GM19467 (cell line): Measurements from ENCODE around the gene AKNA.

Source experiments
- ATAC-seq: cut with Tn5 transposase; IDR thresholded peaks from one replicate; pipeline ENCODE4 v1.9.1; 2021; ENCODE audit warnings: mild to moderate bottlenecking, moderate library complexity; ENCODE audit not compliant: unreplicated experiment

Gene AKNA

DNA sequence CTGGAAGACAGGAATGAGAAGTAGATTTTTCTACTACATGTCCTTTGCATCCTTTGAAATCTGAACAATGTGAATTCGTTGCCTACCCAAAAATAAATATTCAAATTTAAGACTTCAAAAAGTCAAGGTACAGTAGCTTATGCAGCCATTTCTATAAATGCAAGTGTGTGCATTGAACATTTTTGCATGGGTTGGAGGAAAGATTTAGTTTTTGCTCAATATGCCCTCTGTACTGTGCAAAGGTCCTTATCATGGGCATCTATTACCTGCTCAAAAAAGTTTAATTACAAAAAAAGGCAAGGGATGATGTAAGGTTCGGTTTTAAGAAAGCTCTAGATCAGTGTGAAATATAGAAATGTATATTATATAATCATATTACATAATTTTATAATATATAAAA, 22.6 kb downstream of the AKNA start:
- ATAC-seq, result no peak

DNA sequence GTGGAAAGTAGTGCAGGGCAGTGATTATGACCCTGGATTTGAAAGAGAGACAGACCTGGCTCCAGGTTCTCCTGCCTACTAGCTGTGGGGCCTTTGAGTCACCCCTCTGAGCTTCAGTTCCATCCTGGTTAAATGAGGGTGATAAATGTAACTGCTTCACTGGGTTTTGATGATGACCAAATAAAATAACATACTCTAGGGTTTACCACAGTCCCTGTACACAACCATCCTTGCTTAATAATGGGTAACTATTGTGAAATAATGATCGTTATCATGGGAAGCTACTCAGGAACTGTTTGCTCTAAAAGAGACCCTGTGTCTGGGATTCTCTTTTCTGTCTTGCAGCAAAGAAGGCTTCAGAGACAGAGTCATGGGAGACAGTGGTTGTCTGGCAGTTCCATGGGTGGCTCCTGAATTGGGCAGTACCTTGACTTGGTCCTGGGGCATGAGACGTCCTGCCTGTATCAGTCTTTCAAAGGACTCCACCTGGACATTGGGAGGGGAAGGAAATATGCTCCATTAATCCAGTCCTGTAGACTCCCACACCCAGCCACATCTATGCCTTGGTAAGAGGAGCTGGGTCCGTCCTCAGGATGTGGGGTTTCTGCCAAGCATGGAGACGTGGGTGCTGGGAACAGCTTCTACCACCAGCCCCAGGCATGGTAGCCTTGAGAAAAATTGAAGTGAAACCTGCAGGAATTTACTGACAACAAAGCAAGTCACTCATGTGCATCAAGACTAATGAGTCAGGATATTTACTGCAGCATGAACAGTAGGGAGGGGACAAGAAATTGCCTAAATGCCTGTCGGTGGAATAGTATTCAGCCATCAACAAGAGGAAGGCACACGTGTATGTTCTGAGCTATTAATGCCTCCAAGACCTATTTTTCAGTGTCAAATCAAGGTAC, 23.4 kb downstream of the AKNA start:
- no peak for ATAC-seq

DNA sequence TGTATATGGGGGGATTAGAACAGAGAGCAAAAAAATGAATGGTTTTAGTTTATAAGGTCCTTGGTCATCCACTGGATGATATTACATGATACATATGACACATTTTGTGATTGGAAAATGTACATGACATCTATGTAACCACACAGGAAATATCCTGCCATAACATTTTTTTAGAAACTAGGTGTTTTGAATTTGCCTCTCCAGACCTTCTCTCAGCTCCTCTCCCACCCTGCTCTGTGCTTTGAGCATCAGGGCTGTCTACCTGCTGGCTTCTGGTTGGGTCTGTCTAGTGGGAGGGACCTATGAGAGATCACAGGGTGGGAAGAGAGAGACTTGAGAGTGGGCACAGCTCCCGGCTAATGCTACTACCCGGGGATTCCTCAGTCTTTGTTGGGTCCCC, 24.4 kb downstream of the AKNA start:
- ATAC-seq, result no peak

DNA sequence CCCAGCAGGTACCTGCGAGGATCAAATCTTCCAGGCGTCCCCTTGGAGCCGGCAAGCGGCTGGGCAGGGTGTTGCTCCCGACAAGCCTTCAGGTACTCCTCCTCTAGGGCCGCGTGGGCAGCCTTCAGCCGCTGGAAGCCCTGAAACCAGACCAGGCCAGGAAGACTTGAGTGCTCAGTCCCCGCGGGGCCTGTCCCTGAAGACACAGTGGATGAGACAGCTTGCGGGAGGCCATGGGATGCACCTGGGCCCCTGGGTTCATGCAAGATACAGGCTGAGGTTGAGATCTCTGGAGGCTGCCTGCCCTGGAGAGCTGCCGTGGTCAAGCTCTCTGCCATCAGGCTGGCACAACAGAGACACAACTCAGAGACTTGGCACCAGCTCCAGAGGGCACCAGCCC, 25.4 kb downstream of the AKNA start:
- ATAC-seq, result no peak

DNA sequence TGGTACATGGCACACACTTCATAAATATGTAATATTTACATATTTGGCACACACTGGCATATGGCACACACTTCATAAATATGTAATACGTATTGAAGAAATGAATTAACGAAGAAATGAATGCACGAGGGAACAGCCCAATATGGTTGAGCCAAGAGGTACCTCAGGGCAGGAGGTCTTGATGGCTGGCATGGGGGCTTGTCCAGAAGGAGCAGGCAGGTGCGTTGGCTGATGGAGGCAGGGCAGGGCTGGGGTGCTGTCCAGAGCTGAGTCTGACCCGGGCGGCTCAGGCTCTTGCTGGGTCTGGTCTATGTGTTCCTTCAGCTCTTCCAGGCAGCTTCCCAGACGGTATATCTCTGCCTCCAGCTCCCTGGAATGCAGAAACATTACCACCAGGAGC, 26.2 kb downstream of the AKNA start:
- ATAC-seq, result no peak

DNA sequence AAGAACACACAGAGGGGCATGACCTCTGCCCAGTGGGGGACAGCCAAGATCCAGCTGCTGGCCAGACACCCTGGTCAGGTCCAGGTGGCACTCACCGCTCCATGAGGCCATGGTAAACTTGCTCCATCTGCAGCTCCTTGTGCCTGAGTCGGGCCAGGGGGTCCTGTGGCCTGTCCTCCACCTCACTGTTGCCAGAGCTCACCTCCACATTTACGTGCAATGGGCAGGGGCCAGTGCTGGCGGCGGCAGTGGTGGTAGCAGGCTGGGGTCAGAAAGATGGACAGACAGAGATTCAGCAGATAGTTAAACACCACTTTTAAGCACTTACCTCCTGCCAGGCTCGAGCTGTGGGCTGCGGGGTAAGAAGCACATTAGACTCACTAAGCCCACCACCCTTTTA, 28.0 kb downstream of the AKNA start:
- ATAC-seq, result no peak

DNA sequence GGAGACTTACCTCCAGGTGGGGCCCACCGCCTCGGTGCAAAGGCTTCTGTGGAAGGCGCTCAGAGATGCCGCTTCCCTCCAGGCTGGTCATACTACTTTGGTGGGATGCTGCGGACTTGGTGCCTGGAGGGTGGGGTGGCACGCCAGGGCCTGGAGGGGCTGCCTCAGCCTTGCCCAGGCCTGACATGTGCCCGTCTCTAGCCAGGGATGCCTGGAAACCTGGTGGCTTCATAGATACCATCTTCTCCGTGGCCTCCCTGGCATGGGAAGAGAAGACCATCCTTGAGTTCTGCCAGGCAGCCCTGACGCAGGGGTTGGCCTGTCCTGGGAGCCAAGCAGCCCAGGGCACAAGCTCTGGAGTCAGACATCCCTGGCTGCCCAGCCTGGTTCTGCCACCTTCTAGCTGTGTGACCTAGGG, 29.9 kb downstream of the AKNA start:
- no peak for ATAC-seq

DNA sequence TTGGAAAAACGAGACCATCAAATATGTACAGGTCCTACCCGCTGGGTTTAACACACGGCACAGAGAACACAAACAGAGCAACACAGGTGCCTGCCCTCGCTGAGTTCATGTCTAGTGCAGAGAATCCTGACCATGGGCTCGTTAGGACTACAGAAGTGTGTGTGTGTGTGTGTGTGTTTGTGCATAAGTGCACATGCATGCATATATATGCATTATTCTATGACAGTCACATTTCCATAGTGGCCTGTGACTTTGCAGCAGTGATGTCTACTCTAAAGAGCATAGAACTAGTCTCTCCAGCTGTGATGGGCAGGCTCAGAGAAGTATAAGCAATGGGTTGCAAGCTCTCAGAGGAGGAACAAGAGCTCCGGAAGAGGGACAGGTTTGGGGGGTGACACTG, 30.4 kb downstream of the AKNA start:
- ATAC-seq, result no peak

DNA sequence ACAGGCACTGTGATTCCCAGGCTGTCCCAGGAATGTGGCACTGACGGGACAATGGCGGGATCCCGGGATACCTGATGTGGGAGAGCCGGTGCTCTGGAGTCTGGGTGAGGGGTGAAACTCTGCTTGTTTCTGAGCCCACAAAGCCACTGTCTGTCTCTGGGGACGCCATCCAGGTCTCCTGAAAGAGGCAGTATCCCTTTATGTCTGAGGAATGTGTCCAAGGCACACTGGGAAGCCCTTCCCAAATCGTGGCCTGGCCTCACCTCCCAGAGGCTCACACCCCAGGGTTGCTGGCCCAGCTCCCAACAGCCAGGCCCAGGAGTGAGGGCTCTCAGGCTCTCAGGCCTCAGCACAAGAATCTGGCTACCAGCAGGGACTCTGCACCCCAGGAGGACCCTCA, 31.0 kb downstream of the AKNA start:
- no peak for ATAC-seq

DNA sequence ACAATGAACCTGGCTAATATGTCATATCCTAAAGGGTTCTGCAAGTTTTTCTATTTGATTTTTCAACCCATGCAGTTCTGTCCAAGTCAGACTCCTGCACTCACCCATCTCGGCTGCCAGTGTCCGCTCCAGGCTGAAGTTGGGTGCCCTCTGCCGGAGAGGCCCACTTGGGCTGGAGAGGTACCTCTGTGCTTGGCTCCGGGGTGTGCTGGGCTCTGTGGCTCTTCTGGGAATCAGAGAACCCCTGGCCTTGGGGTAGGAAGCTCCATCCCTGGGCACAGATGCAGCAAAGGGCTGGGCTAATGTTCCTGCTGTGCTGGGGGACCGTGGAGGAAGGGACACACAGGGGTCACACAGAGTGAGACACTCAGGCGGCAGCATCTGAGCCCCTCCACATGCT, 32.0 kb downstream of the AKNA start:
- no peak for ATAC-seq

DNA sequence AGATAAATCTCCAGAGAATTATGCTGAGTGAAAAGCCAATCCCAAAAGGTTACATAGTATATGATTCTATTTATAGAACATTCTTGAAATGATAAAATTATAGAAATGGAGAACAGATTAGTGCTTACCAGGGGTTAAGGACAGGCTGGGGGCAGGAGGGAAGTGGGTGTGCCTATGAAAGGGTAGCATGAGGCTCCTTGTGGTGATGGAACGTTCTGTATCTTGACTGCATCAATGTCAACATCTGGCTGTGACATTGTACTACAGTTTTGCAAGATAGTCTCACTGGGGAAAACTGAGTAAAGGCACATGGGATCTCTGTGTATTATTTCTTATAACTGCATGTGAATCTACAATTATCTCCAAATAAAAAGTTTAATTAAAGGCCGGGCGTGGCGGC, 35.9 kb downstream of the AKNA start:
- ATAC-seq, result no peak

DNA sequence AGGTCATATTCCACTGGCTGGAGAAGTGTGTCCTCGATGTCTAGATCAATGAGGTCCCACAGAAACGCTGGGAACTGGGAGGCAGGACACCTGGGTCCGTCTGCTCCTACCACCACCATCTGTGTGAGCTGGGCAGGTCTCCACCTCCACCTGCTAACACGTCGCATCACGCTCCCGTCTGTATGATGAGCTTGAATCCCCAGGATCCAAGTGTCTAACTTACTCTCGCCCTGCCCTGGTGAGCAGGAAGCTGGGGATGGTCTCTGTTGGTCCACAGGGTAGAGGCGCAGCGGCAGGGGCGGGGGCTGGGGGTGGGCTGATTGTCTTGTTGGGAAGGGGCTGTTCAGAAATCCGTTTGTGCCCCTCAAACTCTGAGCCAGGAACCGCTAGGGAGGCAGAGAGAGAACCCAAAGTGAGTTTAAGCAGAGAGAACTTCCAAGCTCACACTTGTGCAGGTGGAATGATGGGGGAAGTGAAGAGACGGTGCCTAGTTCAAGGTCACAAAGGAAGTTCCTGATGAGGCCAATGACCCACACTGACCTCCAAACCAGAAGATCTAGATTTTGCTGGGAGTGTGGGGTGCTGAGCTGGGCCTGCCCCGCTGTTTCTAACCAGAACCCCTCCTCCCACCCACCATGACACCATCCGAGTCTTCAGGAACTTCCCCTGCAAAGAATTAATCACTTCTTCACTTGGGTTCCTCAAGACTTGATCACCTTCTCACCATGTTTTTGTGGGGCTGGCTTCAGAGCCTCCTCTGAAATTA, 37.0 kb downstream of the AKNA start:
- ATAC-seq, result no peak

DNA sequence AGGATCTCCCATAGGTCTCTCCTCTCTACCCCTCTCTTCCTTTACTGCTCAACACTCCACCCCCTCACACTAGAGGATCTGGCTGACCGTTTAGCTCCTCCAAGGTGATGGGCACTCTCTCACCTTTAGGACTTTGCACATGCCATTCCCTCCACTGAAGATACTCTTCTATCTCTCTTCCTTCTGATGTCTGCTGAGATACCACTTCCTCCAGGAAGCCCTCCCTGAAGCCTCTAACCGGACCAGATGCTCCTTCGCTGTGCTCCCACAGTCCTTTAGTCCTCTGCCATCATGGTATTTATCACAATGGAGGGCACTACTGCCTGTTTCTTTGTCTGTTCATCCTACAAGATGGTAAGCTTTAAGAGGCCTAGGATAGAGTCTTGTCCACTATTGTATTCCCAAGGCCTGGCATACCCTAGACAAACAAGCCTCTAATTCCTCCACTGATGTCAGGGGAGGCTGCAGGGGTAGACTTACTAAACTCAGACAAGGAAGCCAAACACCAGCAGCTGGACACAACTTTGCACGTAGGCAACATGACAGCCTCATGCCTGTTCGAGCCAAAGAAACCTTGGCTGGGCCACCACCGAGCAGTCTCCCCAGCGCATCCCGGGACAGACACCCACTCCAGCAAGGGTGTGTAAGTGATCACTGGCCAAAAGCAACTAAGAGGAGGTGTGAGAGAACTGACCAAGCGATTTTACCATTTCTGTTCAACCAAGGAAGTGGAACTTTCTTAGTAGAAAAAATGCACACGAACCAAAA, 37.9 kb downstream of the AKNA start:
- no peak for ATAC-seq

DNA sequence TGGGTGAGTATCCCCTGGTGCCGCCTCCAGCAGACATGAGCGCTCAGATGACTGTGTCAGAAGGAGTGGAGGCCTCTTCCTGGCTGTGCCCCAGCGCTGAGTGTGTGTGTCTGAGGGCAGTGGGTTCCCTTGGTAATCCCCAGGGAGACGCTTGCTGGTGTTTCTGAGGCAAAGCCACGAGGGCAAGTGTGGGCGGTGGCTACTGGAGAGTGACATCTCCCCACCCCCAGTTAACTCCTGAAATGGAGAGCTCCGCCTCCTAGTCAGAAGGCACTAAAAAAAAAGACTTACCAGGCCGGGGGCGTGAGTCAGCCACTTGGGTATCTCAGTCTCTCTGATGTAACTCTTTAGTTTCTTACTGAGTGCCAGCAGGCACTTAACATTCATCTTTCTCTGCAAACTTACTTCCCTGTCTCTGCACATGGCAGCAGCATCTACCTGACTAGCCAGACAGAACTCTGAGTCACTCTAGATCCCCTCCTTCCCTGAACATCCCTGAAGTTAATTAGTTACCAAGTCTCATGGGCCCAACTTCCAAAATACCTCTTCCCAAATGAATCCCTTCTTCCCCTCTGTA, 38.8 kb downstream of the AKNA start:
- ATAC-seq, result peak; percentile 88

DNA sequence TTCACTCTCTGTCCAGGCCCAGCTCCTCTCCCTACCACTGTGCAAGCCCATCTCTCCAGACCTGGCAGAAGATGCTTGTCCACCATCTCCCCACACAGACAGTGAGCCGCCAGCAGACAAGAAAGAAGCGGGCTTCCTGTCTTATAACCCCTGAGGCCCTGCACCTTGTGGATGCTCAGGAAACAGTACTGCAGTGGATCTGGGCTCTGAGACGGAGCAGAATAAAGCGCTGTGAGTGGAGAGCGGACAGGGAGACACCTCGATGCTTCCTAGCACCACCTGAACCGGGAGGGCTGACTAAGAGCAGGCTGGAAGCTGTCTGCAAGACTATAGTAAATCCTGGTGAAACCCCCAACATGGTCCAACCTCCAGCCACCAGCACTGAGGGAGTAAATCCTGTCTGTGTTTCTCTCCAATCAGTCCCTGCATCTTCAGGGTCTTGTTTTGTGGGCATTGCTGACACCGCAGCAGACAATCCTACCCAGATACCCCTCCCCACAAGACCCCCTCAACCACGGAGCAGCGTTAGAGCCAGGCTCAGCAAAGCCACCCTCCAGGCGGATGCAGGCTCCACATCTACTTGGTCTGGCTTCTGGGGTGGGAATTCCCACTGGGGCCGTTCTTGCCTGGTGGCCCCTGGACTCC, 39.4 kb downstream of the AKNA start:
- ATAC-seq, result no peak

DNA sequence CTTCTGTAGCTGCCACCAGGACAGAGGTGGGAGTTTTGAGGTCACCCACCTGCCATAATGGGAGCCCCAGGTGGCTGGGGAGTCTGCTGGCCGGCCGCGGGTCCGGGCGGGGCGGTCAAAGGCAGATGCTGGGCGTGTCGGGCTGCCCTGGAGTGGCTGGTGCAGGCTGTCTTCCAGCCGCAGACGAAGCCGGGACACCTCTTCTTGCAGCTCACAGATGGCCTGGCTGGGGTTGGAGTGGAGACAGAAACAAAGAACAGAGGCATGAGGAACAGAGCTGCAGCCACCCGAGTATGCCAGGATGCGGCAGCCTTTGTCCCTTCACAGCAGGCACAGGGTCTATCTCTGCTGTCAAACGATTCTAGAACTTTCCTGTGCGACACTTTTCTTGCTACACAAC, 40.1 kb downstream of the AKNA start:
- no peak for ATAC-seq

DNA sequence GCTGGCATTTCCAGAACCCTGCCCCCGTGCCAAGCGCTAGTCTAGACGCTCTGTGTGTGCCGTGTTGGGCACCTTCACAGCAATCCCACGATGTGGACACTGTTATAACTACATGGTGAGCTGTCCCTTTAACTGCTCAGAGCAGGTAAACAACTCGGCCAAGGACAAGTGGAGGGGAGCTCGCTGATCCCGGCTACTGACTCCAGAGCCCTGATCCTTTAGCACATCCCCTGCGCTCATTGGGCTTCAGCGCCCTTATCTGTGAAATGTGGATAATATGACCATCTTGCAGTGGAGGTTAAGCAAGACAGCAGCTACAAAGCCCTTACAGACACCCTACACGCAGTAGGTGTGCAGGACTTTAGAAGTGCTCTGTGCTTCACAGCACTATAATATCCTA, 41.6 kb downstream of the AKNA start:
- ATAC-seq, result no peak

DNA sequence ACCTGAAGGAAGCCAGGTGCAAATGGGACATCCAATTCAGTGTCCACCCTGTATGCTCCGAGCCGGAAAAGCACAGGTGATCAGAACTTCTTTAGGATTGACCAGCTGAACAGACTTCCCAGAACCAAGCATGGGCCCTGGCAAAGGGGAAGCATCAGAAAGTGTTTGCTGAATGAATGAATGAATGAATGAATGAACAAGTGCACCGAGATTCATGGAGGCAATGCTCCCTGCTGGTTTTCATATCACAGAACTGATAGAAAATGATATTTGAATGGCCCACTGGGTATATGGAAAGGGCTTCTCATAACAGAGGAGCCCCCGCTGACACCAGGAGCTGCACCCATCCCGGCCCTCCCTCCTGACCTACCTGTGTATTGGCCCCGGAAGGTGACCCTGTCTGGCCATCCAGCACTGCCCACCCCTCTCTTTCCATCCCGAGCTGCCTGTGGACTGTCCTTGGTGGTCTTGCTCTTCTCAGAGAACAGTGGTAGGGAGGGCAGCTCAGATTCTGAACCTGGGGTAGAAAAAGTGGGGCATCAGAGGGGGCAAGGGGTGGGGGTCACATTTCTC, 42.2 kb downstream of the AKNA start:
- ATAC-seq, result no peak

DNA sequence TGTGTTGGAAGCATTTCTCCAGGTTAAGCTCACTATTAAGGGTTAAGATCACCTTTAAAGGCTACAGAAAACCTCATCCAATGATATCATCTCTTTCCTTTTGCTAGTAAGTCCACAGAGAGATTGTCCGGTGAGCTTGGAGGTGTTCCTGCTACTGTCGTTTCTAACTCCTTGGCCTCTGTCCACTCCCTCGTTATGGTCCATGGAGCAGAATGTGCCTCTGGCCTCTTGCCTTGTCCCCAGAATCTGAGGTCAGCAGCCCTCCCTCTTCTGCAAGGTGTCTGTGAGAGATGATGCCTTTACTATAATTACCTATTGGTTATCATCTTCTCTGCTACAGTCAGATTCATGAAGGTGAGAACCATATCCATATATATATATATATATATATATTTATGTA, 43.1 kb downstream of the AKNA start:
- ATAC-seq, result no peak

DNA sequence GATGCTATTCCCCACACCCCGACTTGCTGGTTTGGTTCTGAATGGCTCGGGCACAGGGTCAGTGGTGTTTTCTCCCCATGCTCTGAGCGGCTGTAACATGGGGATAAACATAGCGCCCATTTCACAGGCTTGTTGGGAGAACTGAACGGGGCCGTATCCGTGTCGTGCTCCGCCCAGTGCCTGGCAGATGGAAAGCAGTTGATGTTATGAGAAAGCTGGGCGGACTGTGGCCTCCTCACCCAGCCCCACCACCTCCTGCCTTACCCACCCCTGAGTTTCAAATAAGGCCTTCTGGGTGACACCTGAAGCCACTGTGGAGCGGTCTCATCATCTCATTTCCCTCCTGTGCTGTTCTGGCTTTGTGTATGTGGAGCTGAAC, 43.6 kb downstream of the AKNA start:
- ATAC-seq, result no peak
